WTC11 (cell line): ENCODE results near the gene ATP8B4.

Source experiments
- ATF2 ChIP-seq: sonication (generic); formaldehyde crosslinking; IDR thresholded peaks from 2 replicates; pipeline ENCODE4 v1.8.1; 2022; ENCODE audit warnings: low read depth, missing genetic modification reagents, borderline replicate concordance
- ETV6 ChIP-seq: sonication (generic); formaldehyde crosslinking; IDR thresholded peaks from 2 replicates; pipeline ENCODE4 v1.8.1; 2022; ENCODE audit warnings: mild to moderate bottlenecking, missing genetic modification reagents
- NFE2L1 ChIP-seq: sonication (generic); formaldehyde crosslinking; IDR thresholded peaks from 2 replicates; pipeline ENCODE4 v1.8.1; 2023; ENCODE audit warnings: missing genetic modification reagents
- PRDM15 ChIP-seq: sonication (generic); formaldehyde crosslinking; IDR thresholded peaks from 2 replicates; pipeline ENCODE4 v1.8.0; 2022; ENCODE audit warnings: missing genetic modification reagents
- TP53 ChIP-seq: sonication (generic); formaldehyde crosslinking; IDR thresholded peaks from 2 replicates; pipeline ENCODE4 v1.8.1; 2023; ENCODE audit warnings: mild to moderate bottlenecking, missing genetic modification reagents
- TF ChIP-seq, protein P1 (sequence below): fragments of 200-600 bp; IDR thresholded peaks from 2 replicates; pipeline ENCODE4 v1.8.0; 2022; ENCODE audit warnings: antibody characterized with exemption
- TF ChIP-seq, protein P2 (sequence below): sonication (generic); formaldehyde crosslinking; IDR thresholded peaks from 2 replicates; pipeline ENCODE4 v1.8.0; 2022; ENCODE audit warnings: mild to moderate bottlenecking, missing genetic modification reagents

DNA sequence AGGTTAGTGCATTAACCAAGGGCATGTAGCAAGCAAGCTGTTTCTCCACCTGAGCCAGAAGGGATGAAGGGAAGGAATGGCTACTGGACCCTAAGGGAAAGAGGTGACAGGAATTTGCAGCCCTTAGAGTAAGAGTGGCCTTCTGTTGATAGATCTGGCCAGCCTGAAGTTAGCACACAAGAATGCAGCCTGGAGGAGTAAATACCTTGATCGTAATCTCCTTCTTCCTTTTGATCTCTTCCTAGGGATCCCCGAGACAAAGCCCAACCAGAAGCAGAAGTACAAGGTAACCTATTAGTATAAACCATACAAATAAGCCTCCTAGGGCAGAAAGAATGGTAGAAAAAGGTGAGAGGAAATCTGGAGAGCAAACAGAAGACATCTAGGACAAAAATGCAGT lies 134.6 kb downstream of the ATP8B4 start:
- TF ChIP-seq TP53 (CRISPR knock-in tag) (no peak), NFE2L1 (CRISPR knock-in tag) (no peak), ETV6 (CRISPR knock-in tag) (no peak), PRDM15 (no peak), ATF2 (no peak)
- TF ChIP-seq, protein P1, sequence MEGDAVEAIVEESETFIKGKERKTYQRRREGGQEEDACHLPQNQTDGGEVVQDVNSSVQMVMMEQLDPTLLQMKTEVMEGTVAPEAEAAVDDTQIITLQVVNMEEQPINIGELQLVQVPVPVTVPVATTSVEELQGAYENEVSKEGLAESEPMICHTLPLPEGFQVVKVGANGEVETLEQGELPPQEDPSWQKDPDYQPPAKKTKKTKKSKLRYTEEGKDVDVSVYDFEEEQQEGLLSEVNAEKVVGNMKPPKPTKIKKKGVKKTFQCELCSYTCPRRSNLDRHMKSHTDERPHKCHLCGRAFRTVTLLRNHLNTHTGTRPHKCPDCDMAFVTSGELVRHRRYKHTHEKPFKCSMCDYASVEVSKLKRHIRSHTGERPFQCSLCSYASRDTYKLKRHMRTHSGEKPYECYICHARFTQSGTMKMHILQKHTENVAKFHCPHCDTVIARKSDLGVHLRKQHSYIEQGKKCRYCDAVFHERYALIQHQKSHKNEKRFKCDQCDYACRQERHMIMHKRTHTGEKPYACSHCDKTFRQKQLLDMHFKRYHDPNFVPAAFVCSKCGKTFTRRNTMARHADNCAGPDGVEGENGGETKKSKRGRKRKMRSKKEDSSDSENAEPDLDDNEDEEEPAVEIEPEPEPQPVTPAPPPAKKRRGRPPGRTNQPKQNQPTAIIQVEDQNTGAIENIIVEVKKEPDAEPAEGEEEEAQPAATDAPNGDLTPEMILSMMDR = no peak
- TF ChIP-seq, protein P2, sequence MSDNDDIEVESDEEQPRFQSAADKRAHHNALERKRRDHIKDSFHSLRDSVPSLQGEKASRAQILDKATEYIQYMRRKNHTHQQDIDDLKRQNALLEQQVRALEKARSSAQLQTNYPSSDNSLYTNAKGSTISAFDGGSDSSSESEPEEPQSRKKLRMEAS (CRISPR knock-in tag) = no peak
